A549 (cell line): ENCODE results near the gene CDHR4. TPM values are rescaled to one million over a fixed set of nuclear protein-coding genes. Genes with fewer than 3 reads are reported as not detected.

Experiments
- ATAC-seq, 2 experiments: fragments of 200-7000 bp in 1 of 2; fragments of >200 bp in 1 of 2; cut with Nextera tagmentation in 1 of 2; cut with Tn5 transposase in 1 of 2; 3 replicates each; pipeline versions ENCODE4 v1.8.0 to v1.9.1; 2018 to 2020; ENCODE audit warnings: mild to moderate bottlenecking in 1 of 2, moderate library complexity in 1 of 2
- CTCF ChIA-PET: fragments of 300-600 bp; sonication (Branson Sonifier 250); formaldehyde crosslinking; extraction: SDS; loops from one replicate; lab custom pipeline; 2021; ENCODE audit warnings: antibody characterized with exemption, inconsistent platforms; lab: Yijun Ruan, JAX
- POLR2A ChIA-PET: fragments of 350-600 bp; formaldehyde crosslinking; extraction: SDS; loops from one replicate; lab custom pipeline; 2021; ENCODE audit warnings: antibody characterized with exemption, inconsistent platforms; lab: Yijun Ruan, JAX
- DNase-seq, 2 experiments: peaks; one replicate each; pipeline versions ENCODE4 v3.0.0 to v3.0.0-alpha.2; 2011 to 2016; ENCODE audit warnings: low read depth in 1 of 2, low spot score in 1 of 2
- FAIRE-seq: peaks from 2 replicates; lab custom pipeline; 2011; peaks lifted over from hg19 to GRCh38; lab: Jason Lieb, UNC
- H3K27ac ChIP-seq, 2 experiments: fragments of >200 bp; sonication (Bioruptor Twin); formaldehyde crosslinking; 3 replicates each; pipeline ENCODE4 v1.5.1; 2016 to 2017
- H3K4me1 ChIP-seq: fragments of >200 bp; sonication (Bioruptor Twin); formaldehyde crosslinking; 3 replicates; pipeline ENCODE4 v1.6.1; 2016
- H3K4me2 ChIP-seq: fragments of >200 bp; sonication (Bioruptor Twin); formaldehyde crosslinking; 3 replicates; pipeline ENCODE4 v1.6.1; 2016
- H3K4me3 ChIP-seq: fragments of >200 bp; sonication (Bioruptor Twin); formaldehyde crosslinking; 3 replicates; pipeline ENCODE4 v1.5.1; 2016
- H3K9me3 ChIP-seq: fragments of >200 bp; sonication (Bioruptor Twin); formaldehyde crosslinking; 3 replicates; pipeline ENCODE4 v1.6.1; 2016
- CBX8 ChIP-seq: fragments of 200-600 bp; sonication (generic); IDR thresholded peaks from 2 replicates; pipeline ENCODE4 v1.6.1; 2016
- CTCF ChIP-seq: fragments of >200 bp; sonication (Bioruptor Twin); formaldehyde crosslinking; IDR thresholded peaks from 3 replicates; pipeline ENCODE4 v1.5.1; 2016
- ESRRA ChIP-seq: fragments of 150-350 bp; IDR thresholded peaks from 2 replicates; pipeline ENCODE4 v1.6.1; 2014; ENCODE audit warnings: mild to moderate bottlenecking, low read length, borderline replicate concordance
- FOXS1 ChIP-seq: fragments of 250-450 bp; sonication (Bioruptor Pico); IDR thresholded peaks from 2 replicates; pipeline ENCODE4 v1.5.0; 2020; ENCODE audit warnings: mild to moderate bottlenecking, moderate library complexity
- GATA3 ChIP-seq: IDR thresholded peaks from 2 replicates; pipeline ENCODE4 v1.6.1; 2012; ENCODE audit warnings: borderline replicate concordance
- HMGXB4 ChIP-seq: fragments of 250-450 bp; sonication (Bioruptor Pico); IDR thresholded peaks from 2 replicates; pipeline ENCODE4 v1.5.0; 2021; ENCODE audit warnings: mild to moderate bottlenecking, moderate library complexity, borderline replicate concordance
- HOXA7 ChIP-seq: fragments of 250-450 bp; sonication (Bioruptor Pico); IDR thresholded peaks from 2 replicates; pipeline ENCODE4 v1.5.0; 2020; ENCODE audit warnings: mild to moderate bottlenecking, moderate library complexity
- HOXB5 ChIP-seq: fragments of 250-450 bp; sonication (Bioruptor Pico); IDR thresholded peaks from 2 replicates; pipeline ENCODE4 v1.5.0; 2020; ENCODE audit warnings: mild to moderate bottlenecking, moderate library complexity
- KDM5A ChIP-seq: fragments of 200-600 bp; sonication (generic); IDR thresholded peaks from 2 replicates; pipeline ENCODE4 v1.6.1; 2016; ENCODE audit warnings: antibody characterized with exemption, mild to moderate bottlenecking
- MAX ChIP-seq: IDR thresholded peaks from 2 replicates; pipeline ENCODE4 v1.6.1; 2012
- NR3C1 ChIP-seq: fragments of >200 bp; sonication (Bioruptor Twin); formaldehyde crosslinking; IDR thresholded peaks from 3 replicates; pipeline ENCODE4 v1.6.1; 2017
- PBX3 ChIP-seq: IDR thresholded peaks from 2 replicates; pipeline ENCODE4 v1.6.1; 2012
- PHF8 ChIP-seq: fragments of 200-600 bp; sonication (generic); IDR thresholded peaks from 2 replicates; pipeline ENCODE4 v1.6.1; 2016; ENCODE audit warnings: low read depth, mild to moderate bottlenecking, antibody characterized with exemption, moderate library complexity, borderline replicate concordance
- RAD21 ChIP-seq, 2 experiments: fragments of >200 bp in 1 of 2; sonication (Bioruptor Twin) in 1 of 2; formaldehyde crosslinking in 1 of 2; IDR thresholded peaks in 1 of 2; conservative IDR thresholded peaks in 1 of 2; 2 replicates in 1 of 2; 3 replicates in 1 of 2; pipeline ENCODE4 v1.6.1; 2012 to 2018; ENCODE audit warnings: inconsistent platforms in 1 of 2
- REST ChIP-seq: fragments of 200-600 bp; sonication (generic); IDR thresholded peaks from 2 replicates; pipeline ENCODE4 v1.6.1; 2016; ENCODE audit warnings: antibody characterized with exemption, mild to moderate bottlenecking, moderate library complexity
- RFX5 ChIP-seq: fragments of 450-650 bp; IDR thresholded peaks from 2 replicates; pipeline ENCODE4 v1.7.1; 2014; ENCODE audit warnings: antibody characterized with exemption, mild to moderate bottlenecking, moderate library complexity
- RNF2 ChIP-seq: fragments of 200-600 bp; sonication (generic); IDR thresholded peaks from 2 replicates; pipeline ENCODE4 v1.6.1; 2016; ENCODE audit warnings: low read depth, mild to moderate bottlenecking, antibody characterized with exemption, moderate library complexity, borderline replicate concordance
- SMC3 ChIP-seq: fragments of >200 bp; sonication (Bioruptor Twin); formaldehyde crosslinking; IDR thresholded peaks from 3 replicates; pipeline ENCODE4 v1.6.1; 2018; ENCODE audit warnings: inconsistent platforms
- TFCP2L1 ChIP-seq: fragments of 250-450 bp; sonication (Bioruptor Pico); IDR thresholded peaks from 2 replicates; pipeline ENCODE4 v1.5.0; 2021; ENCODE audit warnings: mild to moderate bottlenecking
- ZC3H11A ChIP-seq: fragments of 450-650 bp; IDR thresholded peaks from 2 replicates; pipeline ENCODE4 v1.6.1; 2014; ENCODE audit warnings: antibody characterized with exemption, mild to moderate bottlenecking
- ZNF302 ChIP-seq: fragments of 250-450 bp; sonication (Bioruptor Pico); IDR thresholded peaks from 2 replicates; pipeline ENCODE4 v1.9.0; 2021; ENCODE audit warnings: inconsistent platforms, mild to moderate bottlenecking, moderate library complexity
- ZSCAN20 ChIP-seq: fragments of 250-450 bp; sonication (Bioruptor Pico); IDR thresholded peaks from 2 replicates; pipeline ENCODE4 v1.8.0; 2022; ENCODE audit warnings: mild to moderate bottlenecking, moderate library complexity
- WGBS: methylation state at CpG from one replicate; pipeline ENCODE4 v1.1.6; 2017; ENCODE audit errors: missing lambda C conversion rate; 5-methylcytosine and 5-hydroxymethylcytosine counted together
- polyA plus RNA-seq, 4 experiments: library from polyadenylated mRNA; depleted of rRNA in 3 of 4; stranded (reverse); fragments of >200 nt; fragmentation: RNase III in 1 of 4; extraction: RNeasy Plus Mini Kit Qiagen cat#74134 plus additional on column Dnase treatment in 1 of 4; gene quantifications; 2 replicates in 3 of 4; 3 replicates in 1 of 4; pipeline ENCODE4 v1.2.3, GENCODE V29; 2011 to 2017

The CDHR4 gene
- polyA plus RNA-seq, 2 of the 4 experiments (the other 2 are of a cell fraction), result 0.54 to 0.66 TPM

GRCh38 chr3:49802719-49803464 is 3.2 kb upstream of the CDHR4 start, which contains the start of gene INKA1:
INKA1 (plus strand) TSS chr3:49803261; CDS start chr3:49803393, 132 bp downstream.
- TF ChIP-seq MAX, result peak; percentile 38; the same call in 1 of the 2 replicates
- no peak for TF ChIP-seq HMGXB4 (CRISPR knock-in tag)
- no peak for TF ChIP-seq KDM5A
- no peak for TF ChIP-seq PBX3
- no peak for TF ChIP-seq NR3C1
- no peak for TF ChIP-seq REST
- no peak for TF ChIP-seq RNF2
- TF ChIP-seq CBX8, result no peak
- peak; percentile 67 for TF ChIP-seq SMC3
- peak; percentile 75 to 82 for TF ChIP-seq RAD21 (conservative IDR thresholded peaks at IDR 0.05 in 1 of 2, IDR thresholded peaks at IDR 0.05 in 1 of 2)
- TF ChIP-seq CTCF, result peak; percentile 68
- peak; percentile 19; the same call in 1 of the 2 replicates for TF ChIP-seq PHF8
- no peak for TF ChIP-seq TFCP2L1
- no peak for TF ChIP-seq ZC3H11A
- TF ChIP-seq, all 56 proteins: peak for 5
- Histone ChIP-seq H3K4me1 (peaks cover 14% of the 10 kb centered on the region), H3K27ac (peak within 1 kb of the TSS; percentile 76 to 88), H3K9me3 (no peaks in the 10 kb centered on the region), H3K4me2 (peak within 1 kb of the TSS; percentile 81), H3K4me3 (peak within 1 kb of the TSS; percentile 80)
- WGBS, result 4% methylated on average over 17 of the region's 71 CpGs
- peak; percentile 78 to 85 for ATAC-seq
- CTCF ChIA-PET, result interaction anchor here (0.5 to 8.6 kb wide), 31 partner anchors 9 to 386 kb away, joined by 3 to 119 read pairs (median 5); partner anchors contain the start of genes MON1A and UBA7
- POLR2A ChIA-PET, result interaction anchor here (0.7 to 2.1 kb wide), 4 partner anchors 17 to 137 kb away, joined by 3 to 12 read pairs (median 3); partner anchors contain the start of gene IP6K1
- no peak for FAIRE-seq
- DNase-seq, result peak; percentile 70 to 81

GRCh38 chr3:49801160-49801559 is 1.5 kb upstream of the CDHR4 start:
- ATAC-seq (no peak), DNase-seq (no peak), FAIRE-seq (no peak)
- peaks cover 14% of the 10 kb centered on the region for H3K4me1 ChIP-seq
- 91% methylated on average over 2 of the region's 2 CpGs for WGBS
- no peak overlapping the region for H3K4me3 ChIP-seq
- no peak overlapping the region for H3K4me2 ChIP-seq
- no peaks in the 10 kb centered on the region for H3K9me3 ChIP-seq
- POLR2A ChIA-PET, result no interaction called here
- no peak overlapping the region for H3K27ac ChIP-seq
- CTCF ChIA-PET, result interaction anchor here (0.8 to 8.6 kb wide), 8 partner anchors 11 to 129 kb away, joined by 5 to 119 read pairs (median 12); partner anchors contain the start of genes MON1A and UBA7
- TF ChIP-seq RFX5 (no peak), HOXA7 (CRISPR knock-in tag) (no peak), GATA3 (no peak), CTCF (no peak), PHF8 (no peak), ZSCAN20 (no peak), HOXB5 (CRISPR knock-in tag) (no peak), RNF2 (no peak), ZNF302 (CRISPR knock-in tag) (no peak), ESRRA (no peak), FOXS1 (no peak)
